WERI-Rb-1 (cell line): ENCODE data around the gene NRAP.

Experiments used
- DNase-seq: peaks from one replicate; pipeline ENCODE4 v3.0.0-alpha.2; 2020
- H3K27ac ChIP-seq: fragments of 250-450 bp; sonication (Bioruptor Pico); 2 replicates; pipeline ENCODE4 v1.5.1; 2020; ENCODE audit warnings: mild to moderate bottlenecking, moderate library complexity
- H3K27me3 ChIP-seq: fragments of 250-450 bp; sonication (Bioruptor Pico); 2 replicates; pipeline ENCODE4 v1.5.1; 2021; ENCODE audit warnings: mild to moderate bottlenecking, low read depth, moderate library complexity; ENCODE audit not compliant: insufficient read depth, severe bottlenecking
- H3K36me3 ChIP-seq: fragments of 250-450 bp; sonication (Bioruptor Pico); 2 replicates; pipeline ENCODE4 v1.5.1; 2020; ENCODE audit warnings: mild to moderate bottlenecking, moderate library complexity
- H3K4me3 ChIP-seq: 2 replicates; pipeline ENCODE4 v1.5.1; 2011; ENCODE audit warnings: low read depth, mild to moderate bottlenecking, control low read depth, low read length
- H3K9me3 ChIP-seq: fragments of 250-450 bp; sonication (Bioruptor Pico); 2 replicates; pipeline ENCODE4 v1.5.1; 2021; ENCODE audit warnings: mild to moderate bottlenecking, moderate library complexity; ENCODE audit not compliant: severe bottlenecking
- CTCF ChIP-seq: IDR thresholded peaks from 2 replicates; pipeline ENCODE4 v1.5.1; 2011; ENCODE audit warnings: low read depth, mild to moderate bottlenecking, control low read depth, inconsistent platforms, low read length

The NRAP gene

GRCh38 chr10:113563306-113564088 lies 100.3 kb downstream of the NRAP start:
- Histone ChIP-seq H3K27me3 (no peaks in the 10 kb centered on the region), H3K9me3 (no peaks in the 10 kb centered on the region), H3K36me3 (no peaks in the 10 kb centered on the region), H3K4me3 (peak overlapping the region; percentile 29), H3K27ac (0 out of 2 replicates have a peak overlapping the region, but pooled peaks have one; percentile 22)
- peak; percentile 79 for DNase-seq
- peak; percentile 97 for TF ChIP-seq CTCF

- no peaks in the 10 kb centered on the region for H3K9me3 ChIP-seq
- no peak overlapping the region for H3K27ac ChIP-seq
- TF ChIP-seq CTCF: no peak
- H3K27me3 ChIP-seq: no peaks in the 10 kb centered on the region
- no peak overlapping the region for H3K4me3 ChIP-seq
- no peak for DNase-seq
- no peaks in the 10 kb centered on the region for H3K36me3 ChIP-seq
Measured at GRCh38 chr10:113562704-113563103, 101.1 kb downstream of the NRAP start.

GRCh38 chr10:113562069-113562468 lies 101.8 kb downstream of the NRAP start:
- no peaks in the 10 kb centered on the region for H3K36me3 ChIP-seq
- H3K9me3 ChIP-seq: no peaks in the 10 kb centered on the region
- DNase-seq: no peak
- H3K4me3 ChIP-seq: no peak overlapping the region
- TF ChIP-seq CTCF: no peak
- no peaks in the 10 kb centered on the region for H3K27me3 ChIP-seq
- no peak overlapping the region for H3K27ac ChIP-seq

GRCh38 chr10:113561214-113561613 lies 102.6 kb downstream of the NRAP start:
- no peak overlapping the region for H3K4me3 ChIP-seq
- no peaks in the 10 kb centered on the region for H3K36me3 ChIP-seq
- no peaks in the 10 kb centered on the region for H3K9me3 ChIP-seq
- H3K27me3 ChIP-seq: no peaks in the 10 kb centered on the region
- H3K27ac ChIP-seq: no peak overlapping the region
- DNase-seq: no peak
- no peak for TF ChIP-seq CTCF

- no peak for TF ChIP-seq CTCF
- no peak for DNase-seq
- Histone ChIP-seq H3K27ac (no peak overlapping the region), H3K4me3 (no peak overlapping the region), H3K9me3 (no peaks in the 10 kb centered on the region), H3K27me3 (no peaks in the 10 kb centered on the region), H3K36me3 (no peaks in the 10 kb centered on the region)
Measured at GRCh38 chr10:113560071-113560470, 103.8 kb downstream of the NRAP start.

- H3K27me3 ChIP-seq: no peaks in the 10 kb centered on the region
Measured at GRCh38 chr10:113557903-113558321, 105.9 kb downstream of the NRAP start.

More at GRCh38 chr10:113557903-113558321, 105.9 kb downstream of the NRAP start:
- DNase-seq: peak; percentile 32
- no peaks in the 10 kb centered on the region for H3K9me3 ChIP-seq
- peak overlapping the region; percentile 29; the same call in 1 of the 2 replicates for H3K27ac ChIP-seq
- H3K4me3 ChIP-seq: peak overlapping the region; percentile 29
- no peaks in the 10 kb centered on the region for H3K36me3 ChIP-seq
- TF ChIP-seq CTCF: no peak
